HG03175 (cell line): ENCODE measurements around the gene MANF.
"Not testable (repeated sequence)": the region's sequence is repeated elsewhere in the genome, so short reads cannot be mapped to it uniquely, and the experiment has no call there.

Experiments used
- ATAC-seq: cut with Tn5 transposase; IDR thresholded peaks from one replicate; pipeline ENCODE4 v1.9.1; 2021; ENCODE audit warnings: mild to moderate bottlenecking, moderate library complexity; ENCODE audit not compliant: unreplicated experiment

MANF gene

DNA sequence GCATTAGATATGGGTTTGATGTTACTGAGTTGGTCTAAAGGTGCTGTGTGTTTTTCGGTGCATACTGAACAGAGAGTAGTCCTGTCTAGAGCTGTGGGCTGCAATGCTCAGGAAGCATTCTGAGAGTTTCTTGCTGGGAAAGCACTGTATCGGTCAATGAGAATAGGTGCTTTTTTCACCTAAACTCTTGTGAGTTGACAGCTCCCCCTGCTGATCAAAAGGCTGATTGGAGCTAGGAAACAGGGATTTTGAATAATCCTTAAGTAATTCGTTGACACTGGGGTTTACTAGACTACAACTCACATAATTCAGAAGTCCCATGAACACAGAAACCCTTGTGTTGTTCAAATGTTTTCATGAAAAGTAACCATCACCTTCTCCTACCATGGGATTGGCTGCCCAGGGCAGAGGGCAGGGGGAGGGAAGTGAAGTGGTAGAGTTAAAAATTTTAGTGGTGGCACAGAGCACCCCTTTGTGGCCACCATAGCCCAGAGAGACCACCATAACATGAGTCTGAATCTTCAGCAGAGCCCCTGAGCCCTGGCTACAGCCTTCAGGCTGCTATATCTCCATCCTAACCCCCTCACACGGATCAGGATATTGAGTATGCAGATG lies 13.0 kb upstream of the MANF start:
- ATAC-seq: no peak

DNA sequence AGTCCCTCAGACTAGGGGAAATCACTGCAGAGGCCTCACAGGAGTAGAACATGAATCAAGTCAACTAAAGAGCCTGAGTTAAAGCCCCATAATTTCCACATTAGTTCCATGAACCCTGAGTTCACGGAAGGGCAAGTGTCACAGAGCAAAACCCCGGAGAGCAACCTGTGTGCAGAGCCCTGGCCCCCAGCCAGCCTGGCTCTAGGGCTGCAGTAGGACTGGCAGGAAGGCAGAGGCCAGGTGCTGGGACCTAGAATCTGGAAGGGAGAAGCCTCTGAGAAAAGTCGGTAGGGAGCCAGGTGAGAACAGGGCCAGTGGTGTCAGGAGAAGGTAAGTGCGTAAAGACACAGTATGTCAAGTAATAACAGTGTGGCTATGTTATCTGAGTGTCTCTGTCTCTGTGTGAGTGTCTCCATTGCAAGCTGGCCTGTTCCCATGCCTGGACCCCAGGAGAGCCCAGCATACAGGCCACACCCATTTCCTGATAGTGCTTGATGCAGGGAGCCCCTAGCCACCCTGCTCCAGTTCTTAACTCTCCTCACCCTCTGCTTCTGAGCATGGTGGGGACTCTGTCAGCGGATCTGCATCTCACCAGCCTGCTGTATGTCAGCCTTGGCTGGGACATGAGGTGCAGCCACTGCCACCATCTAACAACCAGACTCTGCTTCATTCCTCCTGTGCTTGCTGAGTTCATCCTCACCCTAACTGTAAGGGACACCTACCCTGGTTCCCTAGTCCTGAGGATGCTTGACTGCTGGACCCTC lies 11.3 kb upstream of the MANF start:
- no peak for ATAC-seq

DNA sequence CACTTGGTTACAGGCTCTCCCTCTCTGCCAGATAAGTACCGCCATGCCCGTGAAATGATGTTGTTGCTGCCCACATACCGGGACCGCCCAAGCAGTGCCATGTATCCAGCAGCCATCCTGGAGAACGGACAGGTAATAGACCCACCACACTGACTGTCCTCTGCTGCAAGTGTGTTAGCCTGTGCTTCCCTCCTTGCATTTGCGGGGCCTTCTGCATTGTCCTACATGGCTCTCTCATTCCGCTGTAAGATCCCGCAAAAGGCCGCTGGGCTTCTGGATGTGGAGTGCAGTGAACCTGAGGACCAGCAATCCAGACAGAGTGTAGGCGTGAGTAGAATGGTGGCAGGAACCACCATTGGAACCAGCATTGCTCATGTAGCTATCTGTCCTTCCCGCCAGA lies 10.6 kb upstream of the MANF start:
- ATAC-seq: no peak

DNA sequence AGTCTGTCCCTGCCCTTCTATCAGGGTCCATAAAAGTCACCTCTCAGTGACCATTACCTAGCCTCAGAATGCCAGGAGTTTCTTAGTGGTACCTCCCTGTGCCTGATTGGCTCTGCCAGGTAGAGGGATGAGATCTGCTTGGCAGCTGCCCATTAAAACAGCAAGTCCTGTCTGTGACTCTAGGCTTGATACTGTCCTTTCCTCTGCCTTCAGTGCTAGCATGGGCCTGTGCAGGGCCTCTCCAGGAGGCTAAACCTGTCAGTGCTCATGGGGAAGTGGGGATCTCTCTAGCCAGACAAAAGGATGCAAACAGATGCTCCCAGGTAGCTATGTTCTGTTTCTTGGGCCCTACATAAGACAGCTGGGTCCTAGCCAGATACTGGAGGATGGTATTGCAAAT lies 10.0 kb upstream of the MANF start:
- no peak for ATAC-seq

DNA sequence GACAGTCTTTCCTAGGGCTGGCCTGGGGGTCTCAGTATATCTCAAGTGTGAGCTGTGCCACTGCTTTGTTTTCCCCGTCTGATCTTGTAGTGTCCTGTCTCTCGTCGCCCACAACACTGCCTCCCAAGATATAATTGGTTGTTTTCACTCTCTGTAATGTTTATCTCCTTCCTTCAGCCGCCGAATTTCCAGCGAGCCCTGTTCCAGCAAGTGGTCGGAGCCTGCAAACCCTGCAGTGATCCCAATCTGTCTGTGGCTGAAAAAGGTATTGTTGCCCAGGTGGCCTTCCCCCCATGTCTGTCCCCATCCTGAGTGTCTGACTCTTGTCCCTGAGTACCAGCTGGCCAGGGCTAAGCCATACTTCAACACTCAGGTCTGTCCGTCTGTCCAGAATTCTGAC lies 9.5 kb upstream of the MANF start:
- ATAC-seq: no peak

DNA sequence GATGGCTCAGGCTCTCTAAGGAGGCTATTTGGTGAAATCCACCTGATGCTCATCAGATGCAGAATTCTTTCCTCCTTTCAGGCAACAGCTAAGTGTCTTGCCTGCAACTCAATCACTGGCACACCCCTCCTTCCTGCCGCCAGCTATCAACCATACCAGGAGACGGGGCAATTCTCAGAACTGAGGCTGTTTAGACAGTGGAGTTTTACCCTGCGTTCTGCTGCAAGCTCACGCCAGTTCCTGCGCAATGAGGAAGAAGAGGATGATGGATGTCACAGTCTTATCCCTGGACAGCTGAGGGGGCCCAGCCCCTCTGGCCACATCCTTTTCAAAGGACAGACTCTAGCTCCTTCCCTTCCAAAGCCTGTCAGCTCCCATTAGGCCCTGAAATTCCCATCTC lies 7.0 kb upstream of the MANF start:
- no peak for ATAC-seq

DNA sequence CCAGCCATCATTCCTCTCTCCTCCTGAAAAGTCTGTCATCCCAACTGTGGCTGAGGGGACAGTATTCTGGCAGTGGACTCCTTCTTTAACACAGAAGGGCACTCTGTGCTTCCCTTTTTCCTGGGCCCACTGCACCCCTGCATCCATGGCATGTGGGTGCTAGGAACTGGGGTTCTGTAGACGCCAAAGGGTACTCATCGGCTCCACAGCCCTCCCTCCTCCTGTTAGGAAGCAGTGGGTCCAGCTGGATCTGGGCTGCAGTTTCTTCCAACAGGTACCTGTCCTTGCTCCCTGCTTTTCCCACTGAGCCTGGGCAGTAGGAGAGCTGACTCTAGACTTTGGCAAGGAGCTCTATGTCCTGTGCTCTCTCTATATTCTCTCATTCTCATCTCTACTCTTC lies 6.4 kb upstream of the MANF start:
- no peak for ATAC-seq

DNA sequence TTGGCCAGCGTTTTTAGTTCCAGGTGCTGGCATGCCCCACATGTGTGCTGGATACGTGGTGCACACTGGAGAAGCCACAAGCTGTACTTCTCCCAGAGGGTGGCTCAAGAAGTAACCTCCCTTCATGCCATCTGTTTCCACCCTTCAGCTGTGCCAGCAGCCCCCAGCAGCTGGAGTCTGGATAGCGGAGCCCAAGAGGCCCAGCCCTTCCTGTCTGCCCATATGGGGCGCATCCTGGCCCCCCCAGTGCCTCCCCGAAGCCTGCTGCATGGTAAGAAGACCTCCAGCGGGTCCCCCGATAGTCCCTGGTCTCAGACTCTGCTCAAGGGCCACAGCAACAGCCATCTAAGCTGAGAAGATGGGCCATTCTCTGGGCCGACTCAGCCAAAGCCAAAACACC lies 5.8 kb upstream of the MANF start:
- no peak for ATAC-seq

DNA sequence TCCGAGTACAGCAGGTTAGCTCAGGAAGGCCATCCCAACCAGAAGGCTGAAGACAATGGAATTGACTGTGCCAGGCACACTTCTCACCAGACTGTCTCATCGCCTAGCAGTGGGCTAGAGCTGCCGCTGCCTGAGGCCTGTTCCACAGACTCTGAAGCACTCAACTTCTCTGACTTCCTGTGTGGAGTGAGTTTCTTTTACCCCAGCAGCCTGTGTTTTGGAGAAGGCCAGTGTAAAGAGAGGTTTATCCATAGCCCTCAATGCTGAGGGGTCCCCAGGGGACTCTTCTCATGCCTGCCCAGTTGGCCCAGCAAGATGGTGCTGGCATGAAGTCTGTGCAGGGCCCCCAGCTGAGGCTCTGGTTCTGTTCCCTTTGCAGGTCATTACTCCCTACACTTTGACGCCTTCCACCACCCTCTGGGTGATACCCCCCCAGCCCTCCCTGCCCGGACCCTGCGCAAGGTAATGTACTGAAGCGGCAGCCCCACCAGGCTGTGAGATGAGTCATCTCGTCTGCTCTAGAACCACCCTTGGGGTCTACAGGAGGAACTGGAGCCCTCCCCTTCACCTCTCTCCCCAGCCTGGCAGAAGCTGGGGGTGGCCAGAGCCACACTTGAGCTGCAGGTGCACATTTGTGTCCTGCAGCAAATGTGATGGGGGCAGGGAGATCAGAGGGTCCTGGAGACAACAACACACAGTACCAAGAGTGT lies 5.2 kb upstream of the MANF start:
- no peak for ATAC-seq

DNA sequence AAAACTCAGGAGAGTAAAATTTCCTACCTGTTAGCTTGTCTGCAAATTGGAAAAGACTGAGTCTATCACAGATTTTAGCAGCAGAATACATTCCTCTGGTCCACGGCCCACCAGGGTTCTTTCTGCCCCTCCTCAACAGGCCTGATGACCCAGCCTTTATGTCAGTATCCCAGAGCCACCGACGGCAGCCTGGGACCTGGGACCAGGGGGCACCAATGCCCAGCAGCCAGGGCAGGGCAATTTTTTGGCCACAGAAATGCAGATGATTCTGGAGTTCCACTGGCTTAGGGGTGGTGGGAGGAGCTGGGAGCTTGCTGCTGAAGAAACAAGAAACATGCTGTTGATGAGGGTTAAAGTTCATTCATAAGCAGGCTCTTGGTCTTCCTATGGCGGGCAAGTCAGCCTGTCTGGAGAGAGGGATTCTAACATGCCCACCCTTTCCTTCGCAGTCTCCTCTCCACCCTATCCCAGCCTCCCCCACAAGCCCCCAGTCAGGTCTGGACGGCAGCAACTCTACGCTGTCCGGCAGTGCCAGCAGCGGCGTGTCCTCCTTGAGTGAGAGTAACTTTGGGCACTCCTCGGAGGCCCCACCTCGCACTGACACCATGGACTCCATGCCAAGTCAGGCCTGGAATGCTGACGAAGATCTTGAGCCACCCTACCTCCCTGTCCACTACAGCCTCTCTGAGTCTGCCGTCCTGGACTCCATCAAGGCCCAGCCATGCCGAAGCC lies 4.3 kb upstream of the MANF start:
- ATAC-seq: no peak

DNA sequence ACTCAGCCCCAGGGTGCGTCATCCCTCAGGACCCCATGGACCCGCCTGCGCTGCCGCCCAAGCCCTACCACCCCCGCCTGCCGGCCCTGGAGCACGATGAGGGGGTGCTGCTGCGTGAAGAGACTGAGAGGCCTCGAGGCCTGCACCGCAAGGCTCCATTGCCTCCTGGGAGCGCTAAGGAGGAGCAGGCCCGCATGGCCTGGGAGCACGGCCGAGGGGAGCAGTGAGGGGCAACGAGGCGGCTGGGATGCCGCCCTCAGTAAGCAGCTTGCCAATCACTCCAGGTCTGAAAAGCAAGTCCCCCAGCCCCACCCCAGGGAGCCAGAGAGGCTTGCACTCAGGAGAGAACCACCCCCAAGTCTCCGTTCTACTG lies 3.8 kb upstream of the MANF start:
- no peak for ATAC-seq

DNA sequence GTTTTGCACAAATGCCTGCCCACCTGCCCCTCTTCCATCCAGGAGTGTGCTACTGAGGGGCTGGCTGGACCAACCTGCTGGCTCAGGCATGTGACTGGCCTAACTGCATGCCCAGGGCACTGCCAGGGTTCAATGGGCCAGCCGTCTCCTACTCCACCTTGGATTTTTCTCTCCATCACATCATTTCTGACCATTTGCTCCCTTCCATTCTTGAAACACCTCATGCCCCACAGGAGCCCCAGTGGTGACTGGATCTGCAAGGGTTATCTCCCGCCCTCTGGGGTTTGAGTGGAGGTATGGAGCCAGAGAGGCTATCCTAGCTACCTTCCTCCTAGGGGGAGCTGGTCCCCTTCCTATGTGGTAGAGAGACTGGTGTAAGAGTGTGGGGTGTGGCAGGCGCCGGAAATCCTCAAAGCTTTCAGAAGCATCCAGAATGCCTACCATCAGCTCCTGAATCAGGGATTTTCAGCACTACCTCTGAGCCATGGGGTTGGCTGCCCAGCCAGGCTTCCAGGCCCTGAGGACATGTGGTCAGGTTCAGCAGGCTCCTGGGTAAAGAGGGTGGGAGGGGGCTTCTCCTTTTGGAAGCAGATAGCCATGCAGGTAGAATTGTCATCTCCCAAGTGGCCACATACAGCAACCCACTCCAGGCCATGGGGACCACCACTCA lies 2.9 kb upstream of the MANF start:
- no peak for ATAC-seq

DNA sequence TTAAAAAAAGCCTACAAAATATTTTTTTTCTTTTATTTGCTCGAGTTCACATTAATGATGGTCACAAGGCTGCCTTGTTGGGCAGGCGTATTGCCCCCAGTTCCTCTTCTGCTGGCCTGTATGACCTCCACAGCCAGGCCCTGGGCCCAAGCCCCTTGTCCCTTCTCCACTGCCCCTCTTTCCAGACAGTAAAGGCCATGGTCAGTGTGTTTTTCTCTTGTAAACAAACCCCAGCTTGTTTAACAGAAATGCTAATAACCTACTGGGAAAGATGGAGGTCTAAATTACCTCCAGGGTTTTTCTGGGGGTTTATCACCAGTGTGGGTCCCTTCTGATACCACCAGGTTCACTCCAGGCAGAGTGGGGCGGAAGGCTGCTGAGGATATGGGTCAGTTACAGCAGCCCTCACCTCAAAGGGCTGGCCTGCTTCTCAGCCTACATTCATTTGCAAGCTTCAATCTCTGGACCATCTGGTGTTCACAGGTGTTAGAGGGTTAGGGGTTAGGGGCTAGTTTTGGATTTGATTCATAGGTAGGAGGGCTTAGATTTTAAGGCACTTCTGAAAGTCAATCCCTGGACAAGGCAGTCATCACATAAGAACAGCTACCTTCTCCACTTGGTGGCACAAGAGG lies 2.0 kb upstream of the MANF start:
- ATAC-seq: no peak

DNA sequence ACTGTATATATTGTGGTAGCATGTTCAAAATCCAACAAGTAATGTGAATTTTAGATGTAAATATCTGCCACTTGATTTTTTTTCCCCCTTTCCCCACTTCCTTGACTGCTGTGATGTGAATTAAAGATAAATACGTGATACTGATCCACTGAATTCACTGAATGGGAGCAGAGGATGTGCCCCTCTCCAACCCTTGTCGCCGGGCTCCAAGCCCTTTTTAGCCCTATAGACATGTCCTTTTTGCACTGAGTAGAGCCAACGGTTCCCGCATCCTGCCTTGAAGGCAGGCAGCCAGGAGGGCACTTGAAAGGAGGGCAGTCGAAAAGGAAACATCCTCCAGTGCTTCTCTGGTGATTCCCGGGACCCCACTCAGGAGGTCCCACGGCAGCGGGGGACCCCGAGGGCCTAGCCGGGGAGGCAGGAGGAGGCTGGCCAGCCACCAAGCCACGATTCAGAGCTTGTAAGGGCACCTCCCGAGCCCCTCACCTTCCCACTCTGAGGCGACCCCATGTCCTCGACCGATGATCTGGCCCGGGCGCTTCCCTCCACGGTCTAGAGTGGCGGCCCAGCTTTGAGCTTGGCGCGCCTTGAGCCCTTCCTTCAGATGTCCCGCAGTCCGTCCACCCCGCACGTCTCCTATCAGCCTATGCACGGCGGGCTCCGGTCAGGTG lies 901 bp upstream of the MANF start:
- peak; percentile 20 for ATAC-seq

DNA sequence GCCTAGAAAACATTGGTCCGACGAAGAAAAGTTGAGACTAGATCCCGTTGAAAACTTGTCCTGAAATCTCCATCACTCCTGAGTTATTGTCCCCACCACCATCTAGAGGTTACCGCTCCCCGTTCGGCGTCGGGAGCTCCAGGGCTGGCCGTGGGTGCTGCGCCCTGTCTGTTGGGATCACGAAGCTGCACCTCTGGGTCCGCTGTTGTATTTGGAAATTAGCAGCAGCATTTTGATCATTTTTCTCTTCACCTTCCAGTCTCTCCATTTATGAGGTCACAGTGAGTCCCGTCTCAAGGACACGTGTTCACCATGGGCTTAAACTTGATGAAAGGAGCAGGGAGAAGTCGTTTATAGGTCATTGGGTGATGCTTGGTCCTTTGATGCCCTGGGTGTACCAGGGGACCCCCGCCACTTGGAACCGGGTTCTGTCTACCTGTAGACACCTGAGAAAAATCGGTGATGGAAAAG lies 565 bp downstream of the MANF start:
- no peak for ATAC-seq

DNA sequence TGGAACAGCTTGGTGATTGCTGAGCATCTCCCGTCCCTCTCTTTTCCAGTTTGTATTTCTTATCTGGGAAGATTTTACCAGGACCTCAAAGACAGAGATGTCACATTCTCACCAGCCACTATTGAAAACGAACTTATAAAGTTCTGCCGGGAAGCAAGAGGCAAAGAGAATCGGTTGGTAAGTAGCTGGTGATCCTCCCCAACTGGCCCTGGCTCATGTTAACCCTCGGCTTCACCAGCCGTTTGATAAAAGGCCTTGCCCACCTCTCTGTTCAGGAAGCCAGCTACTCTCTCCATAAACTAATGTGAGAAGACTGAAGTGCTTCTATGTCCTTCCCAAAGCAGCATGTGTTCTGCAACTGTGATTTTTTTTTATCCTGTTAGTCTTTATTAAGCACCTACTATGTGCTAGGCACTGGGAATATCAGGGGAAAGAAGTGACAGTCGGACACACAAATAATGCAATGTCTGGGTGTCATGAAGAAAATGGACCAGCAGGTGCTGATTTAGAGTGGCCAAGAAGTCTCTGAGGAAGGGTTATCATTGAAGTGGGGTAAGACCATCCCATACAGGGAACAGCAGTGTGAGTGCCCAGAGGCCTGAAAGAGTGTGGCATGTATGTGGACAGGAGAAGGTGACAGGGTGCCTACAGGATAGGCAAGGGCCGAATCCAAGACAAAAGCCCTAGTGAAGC lies 1.2 kb downstream of the MANF start:
- no peak for ATAC-seq

DNA sequence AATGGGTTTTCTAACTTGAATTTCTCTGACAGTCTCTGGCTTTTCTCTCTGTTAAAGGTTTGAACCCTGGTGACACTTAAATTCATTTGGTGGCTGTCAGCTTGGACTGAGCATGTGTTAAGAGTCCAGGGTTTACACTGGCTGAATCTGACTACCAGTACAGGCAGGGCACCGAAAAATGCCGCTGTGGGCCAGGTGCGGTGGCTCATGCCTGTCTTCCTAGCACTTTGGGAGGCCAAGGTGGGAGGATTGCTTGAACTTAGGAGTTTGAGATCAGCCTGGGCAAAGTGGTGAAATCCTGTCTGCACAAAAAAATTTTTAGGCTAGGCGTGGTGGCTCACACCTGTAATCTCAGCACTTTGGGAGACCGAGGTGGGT lies 1.8 kb downstream of the MANF start:
- no peak for ATAC-seq

DNA sequence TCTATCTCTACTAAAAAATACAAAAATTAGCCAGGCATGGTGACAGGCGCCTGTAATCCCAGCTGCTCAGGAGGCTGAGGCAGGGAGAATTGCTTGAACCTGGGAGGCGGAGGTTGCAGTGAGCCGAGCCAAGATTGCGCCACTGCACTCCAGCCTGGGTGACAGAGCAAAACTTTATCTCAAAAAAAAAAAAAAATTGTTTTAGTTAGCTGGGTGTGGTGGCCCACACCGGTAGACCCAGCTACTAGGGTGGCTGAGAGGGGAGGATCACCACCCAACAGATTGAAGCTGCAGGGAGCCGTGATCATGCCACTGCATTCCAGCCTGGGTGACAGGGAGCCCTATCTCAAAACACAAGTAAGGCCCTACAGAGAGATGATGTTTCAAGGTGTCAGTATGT lies 2.2 kb downstream of the MANF start:
- ATAC-seq: not testable (repeated sequence)

DNA sequence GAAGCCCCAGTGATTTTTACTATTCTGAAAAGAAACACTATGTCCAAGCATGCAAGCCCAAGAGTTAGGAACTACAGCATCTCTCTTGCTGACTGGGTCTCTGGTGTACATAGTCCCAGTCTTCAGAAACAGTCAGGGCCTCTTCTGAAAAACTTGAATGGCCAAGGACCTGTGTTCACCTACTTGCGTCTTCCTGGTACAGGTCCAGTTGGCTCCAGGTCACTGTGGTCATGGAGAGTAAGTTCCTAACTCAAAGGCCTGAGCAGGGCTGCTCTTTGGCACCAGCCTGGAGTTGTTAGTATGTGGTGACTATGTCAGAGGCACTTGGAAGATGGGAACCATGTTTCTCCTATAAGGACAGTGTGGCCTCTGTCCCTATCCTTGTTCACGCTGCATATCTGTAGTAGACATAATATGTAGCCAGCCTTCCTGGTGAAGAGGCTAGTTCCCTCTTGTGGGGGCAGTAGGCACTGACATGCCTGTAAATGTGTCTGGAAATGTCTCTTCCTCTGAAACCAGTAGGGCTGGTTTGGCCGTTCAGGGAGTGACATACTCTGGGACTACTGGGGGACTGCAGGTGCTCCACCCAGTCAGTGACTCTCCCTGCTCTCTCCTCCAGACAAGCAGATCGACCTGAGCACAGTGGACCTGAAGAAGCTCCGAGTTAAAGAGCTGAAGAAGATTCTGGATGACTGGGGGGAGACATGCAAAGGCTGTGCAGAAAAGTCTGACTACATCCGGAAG lies 3.4 kb downstream of the MANF start:
- no peak for ATAC-seq
